Activated CD8-positive, alpha-beta memory T cell treated with anti-CD3 and anti-CD28 coated beads, Interleukin-2, amount 50 U/mL, for 1 hour (primary cell): ENCODE measurements around the gene HOXD11.
A peak's percentile ranks its signal among the peaks of the same experiment; 100 is the strongest.

Experiments used
- DNase-seq: peaks from one replicate; pipeline ENCODE4 v3.0.0-alpha.2; 2020; ENCODE audit errors: extremely low read depth

The HOXD11 gene

GRCh38 chr2:176120364-176121189, 13.5 kb downstream of the HOXD11 start:
- DNase-seq = no peak

DNA sequence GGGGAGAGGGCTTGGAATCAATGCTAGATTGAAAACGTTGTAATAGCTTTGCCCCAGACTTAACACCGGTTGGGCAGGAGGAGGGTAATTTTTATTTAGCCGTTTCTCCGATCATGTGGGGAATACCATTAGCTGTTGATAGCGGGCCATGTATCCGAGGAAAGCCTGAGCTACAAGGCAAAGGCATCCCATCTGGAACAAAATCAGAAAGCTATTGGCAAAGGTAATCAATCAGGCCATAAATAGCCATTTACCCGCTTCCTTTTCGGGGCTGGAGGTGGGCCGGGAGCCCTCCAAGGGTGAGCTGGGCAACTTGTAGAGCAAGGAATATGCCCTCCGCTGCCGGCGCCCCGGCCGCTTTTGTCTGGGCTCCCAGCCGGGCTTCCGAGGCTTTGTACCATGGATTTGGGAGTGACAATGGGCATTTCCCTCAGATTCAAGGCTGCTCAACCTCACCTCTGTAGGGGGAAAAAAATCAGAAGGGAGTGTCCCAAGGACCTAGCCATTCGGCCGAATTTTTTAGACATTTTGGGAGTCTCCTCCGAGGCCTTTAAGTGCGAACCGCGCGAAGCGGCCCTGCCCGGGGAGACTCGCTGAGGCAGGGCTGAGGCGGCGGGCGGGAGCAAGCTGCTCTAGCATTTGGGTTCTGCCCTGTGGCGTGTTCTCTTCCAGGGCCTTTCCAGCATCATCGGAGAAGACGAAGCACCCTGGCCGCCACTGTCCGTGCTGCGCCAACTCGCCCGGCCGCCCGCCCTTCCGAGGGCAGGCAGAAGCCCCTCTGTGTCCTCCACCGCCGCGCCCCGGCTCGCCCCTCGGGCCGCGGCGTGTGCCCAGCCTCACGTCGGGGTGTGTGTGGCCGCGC, 14.3 kb downstream of the HOXD11 start:
- DNase-seq = no peak

DNA sequence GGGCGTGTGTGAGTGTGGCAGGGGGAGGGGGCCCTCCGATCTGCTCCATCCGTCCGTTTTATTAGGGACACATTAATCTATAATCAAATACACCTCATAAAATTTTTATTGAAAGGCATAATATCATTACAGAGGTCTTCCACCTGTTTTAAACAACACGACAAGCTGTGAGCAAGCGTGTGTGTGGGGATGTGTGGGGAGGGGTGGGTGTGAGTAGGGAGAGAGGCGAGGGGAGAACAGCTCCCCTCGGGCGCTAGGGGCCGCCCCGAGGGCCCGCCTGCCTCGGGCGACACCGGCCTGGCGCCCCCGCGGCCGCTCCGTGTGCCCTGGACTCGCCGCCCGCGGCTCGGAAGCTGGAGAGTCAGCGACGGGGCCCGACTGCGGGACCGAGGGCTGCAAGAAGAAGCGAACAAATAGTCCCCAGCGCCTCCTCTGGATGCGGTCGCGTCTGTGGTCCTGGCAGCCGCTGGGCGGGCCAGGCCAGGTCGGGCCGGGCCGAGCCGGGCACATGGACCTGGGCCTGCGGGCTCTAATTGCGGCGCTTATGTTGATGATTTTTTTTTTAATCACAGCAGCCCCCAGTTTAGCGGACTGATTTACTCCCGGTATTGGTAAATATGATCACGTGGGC, 15.1 kb downstream of the HOXD11 start:
- DNase-seq = no peak

DNA sequence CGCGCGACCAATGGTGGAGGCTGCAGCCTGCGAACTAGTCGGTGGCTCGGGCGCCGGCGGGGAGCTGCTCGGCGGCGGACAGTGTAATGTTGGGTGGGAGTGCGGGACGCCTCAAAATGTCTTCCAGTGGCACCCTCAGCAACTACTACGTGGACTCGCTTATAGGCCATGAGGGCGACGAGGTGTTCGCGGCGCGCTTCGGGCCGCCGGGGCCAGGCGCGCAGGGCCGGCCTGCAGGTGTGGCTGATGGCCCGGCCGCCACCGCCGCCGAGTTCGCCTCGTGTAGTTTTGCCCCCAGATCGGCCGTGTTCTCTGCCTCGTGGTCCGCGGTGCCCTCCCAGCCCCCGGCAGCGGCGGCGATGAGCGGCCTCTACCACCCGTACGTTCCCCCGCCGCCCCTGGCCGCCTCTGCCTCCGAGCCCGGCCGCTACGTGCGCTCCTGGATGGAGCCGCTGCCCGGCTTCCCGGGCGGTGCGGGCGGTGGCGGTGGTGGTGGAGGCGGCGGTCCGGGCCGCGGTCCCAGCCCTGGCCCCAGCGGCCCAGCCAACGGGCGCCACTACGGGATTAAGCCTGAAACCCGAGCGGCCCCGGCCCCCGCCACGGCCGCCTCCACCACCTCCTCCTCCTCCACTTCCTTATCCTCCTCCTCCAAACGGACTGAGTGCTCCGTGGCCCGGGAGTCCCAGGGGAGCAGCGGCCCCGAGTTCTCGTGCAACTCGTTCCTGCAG, 15.8 kb downstream of the HOXD11 start, which contains the start of gene HOXD9:
Gene HOXD9 (plus strand): TSS at position 37 of the 728 bp plus-strand sequence. CDS start 50 bp downstream, at position 87.
- DNase-seq = no peak

- DNase-seq = no peak
These were observed 16.5 kb downstream of the HOXD11 start for GRCh38 chr2:176123411-176124109.

- no peak for DNase-seq
These were observed 17.2 kb downstream of the HOXD11 start for GRCh38 chr2:176124110-176124946.

GRCh38 chr2:176124947-176125771, 18.1 kb downstream of the HOXD11 start:
- no peak for DNase-seq

DNA sequence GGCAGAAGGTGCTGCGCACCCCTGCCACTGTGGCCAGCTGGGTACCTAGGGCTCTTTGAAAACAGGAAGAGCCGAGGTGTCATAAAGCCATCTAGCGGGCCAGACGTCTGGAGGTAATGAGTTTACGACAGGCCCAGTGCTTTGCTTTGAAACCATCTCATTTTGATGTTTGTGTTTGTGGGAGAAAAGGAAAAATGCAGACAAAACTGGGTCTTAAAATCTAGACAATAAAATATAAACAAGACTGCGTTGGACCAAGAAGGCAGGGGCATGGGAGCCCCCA, 18.6 kb downstream of the HOXD11 start:
- no peak for DNase-seq

- DNase-seq = peak; percentile 47
These were observed 20.1 kb downstream of the HOXD11 start for GRCh38 chr2:176126929-176127773.

- DNase-seq = no peak
These were observed 20.6 kb downstream of the HOXD11 start for GRCh38 chr2:176127774-176128072.

GRCh38 chr2:176128172-176128981, 21.3 kb downstream of the HOXD11 start:
- no peak for DNase-seq

- no peak for DNase-seq
These were observed 22.1 kb downstream of the HOXD11 start, which contains the start of gene HOXD8 for GRCh38 chr2:176128982-176129796. TSS of gene HOXD8 (plus strand) at chr2:176129705. CDS start at chr2:176130367, 662 bp downstream.

- DNase-seq = no peak
These were observed 22.7 kb downstream of the HOXD11 start for GRCh38 chr2:176129813-176130146.

DNA sequence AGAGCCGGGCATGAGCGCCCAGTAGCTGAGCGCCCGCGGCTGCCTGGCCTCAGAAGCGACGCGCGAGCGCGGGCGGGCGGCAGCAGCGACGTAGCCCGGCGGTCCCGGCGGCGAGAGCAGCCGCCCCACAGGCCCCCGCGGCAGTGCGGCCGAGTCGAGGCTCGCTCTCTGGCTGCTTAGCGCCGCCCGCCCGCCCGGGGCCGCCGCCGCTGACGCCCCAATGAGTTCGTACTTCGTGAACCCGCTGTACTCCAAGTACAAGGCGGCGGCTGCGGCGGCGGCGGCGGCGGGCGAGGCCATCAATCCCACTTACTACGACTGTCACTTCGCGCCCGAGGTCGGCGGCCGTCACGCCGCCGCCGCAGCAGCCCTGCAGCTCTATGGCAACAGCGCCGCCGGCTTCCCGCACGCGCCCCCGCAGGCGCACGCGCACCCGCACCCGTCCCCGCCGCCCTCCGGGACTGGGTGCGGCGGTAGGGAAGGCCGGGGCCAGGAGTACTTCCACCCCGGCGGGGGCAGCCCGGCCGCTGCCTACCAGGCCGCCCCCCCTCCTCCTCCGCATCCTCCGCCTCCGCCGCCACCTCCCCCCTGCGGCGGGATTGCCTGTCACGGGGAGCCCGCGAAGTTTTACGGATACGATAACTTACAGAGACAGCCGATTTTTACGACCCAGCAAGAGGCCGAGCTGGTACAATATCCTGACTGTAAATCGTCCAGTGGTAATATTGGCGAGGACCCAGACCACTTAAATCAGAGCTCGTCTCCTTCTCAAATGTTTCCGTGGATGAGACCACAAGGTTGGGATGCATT, 23.3 kb downstream of the HOXD11 start:
- DNase-seq = no peak

DNA sequence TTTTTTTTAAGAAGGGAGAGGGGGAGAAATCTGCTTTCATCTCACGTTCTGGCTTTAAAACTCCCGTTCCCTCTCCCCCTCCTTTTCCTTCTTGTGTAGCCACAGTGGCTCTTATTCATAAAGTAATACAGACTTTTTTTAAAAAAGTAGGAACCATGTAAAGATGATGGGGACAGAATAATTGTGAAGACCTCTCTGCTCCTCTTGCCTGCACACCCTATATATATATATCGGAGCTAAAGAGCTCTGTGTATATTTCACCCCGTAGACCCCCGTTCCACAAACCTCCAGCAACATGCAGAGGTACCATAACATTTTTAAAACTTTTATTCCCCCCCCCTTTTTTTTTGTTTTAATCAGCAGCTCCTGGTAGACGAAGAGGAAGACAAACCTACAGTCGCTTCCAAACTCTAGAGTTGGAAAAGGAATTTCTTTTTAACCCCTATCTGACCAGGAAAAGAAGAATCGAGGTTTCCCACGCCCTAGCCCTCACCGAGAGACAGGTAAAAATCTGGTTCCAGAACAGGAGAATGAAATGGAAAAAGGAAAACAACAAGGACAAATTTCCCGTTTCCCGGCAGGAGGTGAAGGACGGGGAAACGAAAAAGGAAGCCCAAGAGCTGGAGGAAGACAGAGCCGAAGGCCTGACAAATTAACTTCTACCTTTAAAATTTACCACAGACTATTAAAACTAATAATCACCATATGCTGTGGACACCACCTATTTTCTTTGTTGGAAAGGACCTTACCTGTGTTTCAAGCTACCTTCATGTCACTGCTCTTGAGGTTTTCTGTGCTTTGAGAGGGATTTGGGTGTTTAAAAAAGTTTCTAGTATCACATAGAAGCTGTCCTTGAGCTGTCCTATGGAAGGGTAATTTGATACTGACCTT, 24.1 kb downstream of the HOXD11 start:
- no peak for DNase-seq
